ENCODE data around the gene OPCML.

OPCML gene

GRCh38 chr11:132605825-132606570 is 926.3 kb downstream of the OPCML start:
- DNase-seq (ENCODE audit: extremely low read depth in 1 of 2, low read depth in 1 of 2), result no peak

DNA sequence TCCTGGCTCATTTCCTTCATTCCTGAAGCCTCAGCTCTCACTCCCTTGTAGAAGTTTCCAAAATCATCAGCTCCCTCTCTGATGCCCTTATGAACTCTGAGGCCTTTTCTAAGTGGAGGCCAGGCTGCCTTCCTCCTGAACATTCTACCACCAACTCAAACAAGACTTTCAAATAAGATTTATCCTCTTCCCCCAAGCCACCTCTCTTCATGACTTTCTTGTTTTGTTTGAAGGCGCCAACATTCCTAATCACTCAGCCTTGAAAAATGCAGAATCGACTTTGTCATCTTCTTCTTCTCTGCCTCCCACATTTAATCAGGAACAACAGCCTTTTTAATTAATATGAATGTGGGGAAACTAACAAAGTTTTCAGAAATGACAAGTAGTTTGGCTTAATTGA is 927.9 kb downstream of the OPCML start:
- no peak for DNase-seq (ENCODE audit: extremely low read depth in 1 of 2, low read depth in 1 of 2)

DNA sequence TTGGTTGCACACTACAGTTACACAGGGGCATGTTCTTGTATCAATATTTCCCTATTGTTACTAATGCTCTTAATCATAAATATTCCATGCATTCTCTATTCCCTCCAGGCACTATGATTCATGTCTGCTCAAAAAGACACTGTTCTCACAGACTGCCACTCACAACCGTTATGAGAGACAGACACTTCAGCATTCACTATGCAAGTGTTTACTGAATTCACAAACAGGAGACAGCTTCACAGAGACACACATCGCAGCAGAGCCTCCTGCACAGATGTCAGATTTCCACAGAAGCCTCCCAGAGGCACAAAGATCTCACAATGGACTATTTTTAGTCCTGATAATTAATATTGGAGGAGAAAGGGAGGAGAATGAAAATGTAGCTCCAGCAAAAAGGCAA is 930.4 kb downstream of the OPCML start:
- DNase-seq (ENCODE audit: extremely low read depth in 1 of 2, low read depth in 1 of 2), result no peak

DNA sequence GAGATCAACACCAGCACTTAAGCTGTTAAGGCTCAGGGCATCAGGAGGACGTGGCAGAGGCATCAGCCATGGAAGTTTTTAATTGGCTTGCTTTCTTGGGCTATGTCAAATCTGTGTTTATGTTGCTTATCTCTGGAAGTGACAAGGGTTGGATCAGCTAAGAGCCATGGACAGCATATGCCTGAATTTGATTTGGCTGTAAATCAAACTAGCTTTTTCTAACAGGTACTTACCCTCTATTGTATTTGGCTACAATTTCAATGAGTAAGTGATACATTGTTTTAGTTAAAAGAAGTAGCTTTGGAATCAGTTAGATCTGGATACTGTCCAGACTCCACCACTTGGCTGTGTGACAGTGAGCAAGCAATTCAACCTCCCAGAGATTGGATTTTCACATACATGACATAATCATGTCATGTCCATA is 936.6 kb downstream of the OPCML start:
- DNase-seq (ENCODE audit: extremely low read depth in 1 of 2, low read depth in 1 of 2), result no peak

DNA sequence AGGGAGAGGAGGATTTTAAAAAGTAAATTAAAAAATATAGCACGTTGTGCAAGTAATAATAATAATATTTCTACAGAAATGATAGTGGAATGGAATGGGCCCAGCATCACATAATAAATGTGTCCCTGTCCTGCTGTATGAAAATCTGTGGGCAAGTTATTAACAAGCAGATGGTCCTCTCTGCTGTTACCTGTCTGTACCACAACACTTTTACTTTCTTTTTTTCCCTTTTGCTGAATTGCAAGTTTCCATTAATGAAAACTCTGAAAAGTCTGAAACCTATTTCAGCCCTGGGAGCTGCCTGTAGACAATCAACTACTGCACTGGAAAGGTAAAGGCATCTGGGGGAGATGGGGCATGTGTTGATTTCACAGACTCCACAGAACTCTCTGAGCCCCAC is 937.1 kb downstream of the OPCML start:
- DNase-seq (ENCODE audit: extremely low read depth in 1 of 2, low read depth in 1 of 2), result no peak

DNA sequence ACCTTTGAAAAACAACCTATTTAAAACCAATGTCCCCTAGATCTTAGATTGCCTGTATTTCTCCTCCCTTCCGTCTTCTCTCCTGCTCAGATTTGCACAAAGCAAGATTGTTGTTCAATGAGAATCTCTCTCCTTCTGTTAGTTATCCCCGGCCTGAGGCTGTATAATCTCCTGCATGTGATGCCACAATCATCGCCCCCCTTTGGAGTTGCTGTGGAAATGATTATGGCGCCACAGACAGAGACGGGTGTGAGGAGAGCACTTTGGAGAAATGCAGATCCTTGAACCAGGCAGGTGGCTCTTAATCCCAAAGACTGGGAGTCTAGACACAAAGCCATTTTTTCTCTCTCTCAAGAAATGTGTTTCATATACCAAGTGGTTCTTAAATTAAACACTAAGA is 941.3 kb downstream of the OPCML start:
- DNase-seq (ENCODE audit: extremely low read depth in 1 of 2, low read depth in 1 of 2), result no peak

- no peak for DNase-seq (ENCODE audit: extremely low read depth in 1 of 2, low read depth in 1 of 2)
These were observed 941.7 kb downstream of the OPCML start for GRCh38 chr11:132590554-132590953.

DNA sequence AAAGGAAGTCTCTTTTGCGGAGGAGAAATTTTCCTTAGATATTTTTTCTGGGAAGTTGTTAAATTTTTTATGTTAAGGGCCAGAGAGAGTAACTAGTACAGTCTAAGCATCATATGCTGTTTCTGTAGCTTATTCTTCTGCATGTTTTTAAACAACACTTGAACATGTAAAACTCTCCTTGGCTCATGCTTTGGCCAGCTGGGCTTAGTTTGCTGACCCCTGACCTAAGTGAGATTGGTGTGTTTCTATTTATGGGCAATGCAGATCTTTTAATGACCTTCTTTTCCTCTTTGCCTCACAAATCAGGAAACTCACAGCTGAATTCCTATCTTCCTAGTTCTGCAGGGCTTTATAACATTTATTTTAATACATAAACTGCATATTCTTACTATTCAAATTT is 942.5 kb downstream of the OPCML start:
- no peak for DNase-seq (ENCODE audit: extremely low read depth in 1 of 2, low read depth in 1 of 2)

DNA sequence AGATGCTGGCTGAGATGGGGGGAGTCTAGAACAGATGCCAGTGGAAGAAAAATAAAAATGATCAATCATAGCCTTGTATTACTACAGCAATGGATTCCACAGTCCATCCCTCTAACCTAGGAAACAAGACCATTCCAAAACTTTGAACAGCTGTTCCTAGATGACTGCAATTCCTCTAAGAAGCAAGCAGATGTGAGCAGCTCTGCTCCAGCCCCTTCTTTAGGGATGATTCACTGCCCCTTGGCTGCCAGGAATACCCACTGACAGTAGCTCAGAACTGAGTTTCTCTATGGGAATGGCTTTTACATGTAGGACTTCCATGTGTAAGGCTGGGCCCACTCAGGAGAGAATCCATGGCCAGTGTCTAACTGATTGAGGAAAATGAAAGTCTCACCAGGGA is 943.9 kb downstream of the OPCML start:
- DNase-seq (ENCODE audit: extremely low read depth in 1 of 2, low read depth in 1 of 2), result no peak

DNA sequence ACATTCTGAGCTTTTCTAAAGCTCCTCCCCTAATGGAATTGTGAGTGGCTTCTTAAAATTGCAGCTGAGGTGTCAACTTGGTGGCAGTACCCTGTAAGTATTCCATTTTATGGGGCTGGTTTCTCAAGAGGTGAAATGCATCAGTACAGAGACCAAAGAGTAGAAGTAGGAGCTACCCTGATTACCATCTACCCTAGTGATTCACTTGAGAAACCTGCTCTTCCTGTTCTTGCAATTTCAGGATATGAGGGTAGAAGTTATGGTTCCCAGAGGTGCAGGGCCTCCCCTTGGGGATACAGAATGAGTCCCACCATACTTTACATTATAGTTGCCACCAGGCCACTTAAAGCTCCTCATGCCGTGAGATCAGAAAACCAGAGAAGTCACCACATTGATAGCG is 944.6 kb downstream of the OPCML start:
- DNase-seq (ENCODE audit: extremely low read depth in 1 of 2, low read depth in 1 of 2), result no peak

DNA sequence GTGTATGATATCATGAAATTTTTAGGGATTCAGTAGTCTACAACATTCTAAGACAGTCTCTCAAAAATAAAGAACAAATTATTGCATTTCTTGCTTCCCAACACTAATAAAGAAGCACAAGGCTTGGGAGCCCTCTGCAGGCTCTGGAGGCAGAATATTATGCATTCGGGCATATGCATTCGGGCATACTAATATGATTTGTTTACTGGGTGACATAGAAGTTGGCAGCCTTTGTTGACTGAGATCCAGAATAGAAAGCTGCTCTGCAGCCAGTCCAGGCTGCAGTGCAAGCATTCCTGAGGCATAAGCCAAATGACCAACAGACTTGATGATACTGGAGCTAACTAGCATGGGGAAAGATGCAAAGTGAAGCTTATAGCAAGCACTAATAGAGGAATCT is 945.5 kb downstream of the OPCML start:
- DNase-seq (ENCODE audit: extremely low read depth in 1 of 2, low read depth in 1 of 2), result no peak

- DNase-seq (ENCODE audit: extremely low read depth in 1 of 2, low read depth in 1 of 2), result no peak
These were observed 952.5 kb downstream of the OPCML start for GRCh38 chr11:132579634-132580327.

DNA sequence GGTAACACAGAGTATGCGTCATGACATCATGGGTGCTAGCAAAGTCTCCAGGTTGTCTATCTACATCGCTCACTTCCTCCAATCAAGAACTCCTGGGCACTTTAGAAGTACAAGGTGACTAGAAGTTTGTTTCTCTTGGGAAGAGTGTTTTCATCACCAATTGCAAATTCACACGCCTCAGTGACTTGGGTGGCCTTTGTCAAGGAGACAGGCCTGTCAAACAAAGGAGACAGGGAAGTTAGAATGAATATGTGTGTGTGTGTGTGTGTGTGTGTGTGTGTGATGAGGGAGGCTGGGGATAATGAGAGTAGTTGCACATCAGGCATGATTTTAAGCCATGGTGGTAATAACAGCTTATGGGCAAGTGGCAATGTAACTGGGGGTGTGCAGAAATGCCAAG is 953.2 kb downstream of the OPCML start:
- DNase-seq (ENCODE audit: extremely low read depth in 1 of 2, low read depth in 1 of 2), result no peak

DNA sequence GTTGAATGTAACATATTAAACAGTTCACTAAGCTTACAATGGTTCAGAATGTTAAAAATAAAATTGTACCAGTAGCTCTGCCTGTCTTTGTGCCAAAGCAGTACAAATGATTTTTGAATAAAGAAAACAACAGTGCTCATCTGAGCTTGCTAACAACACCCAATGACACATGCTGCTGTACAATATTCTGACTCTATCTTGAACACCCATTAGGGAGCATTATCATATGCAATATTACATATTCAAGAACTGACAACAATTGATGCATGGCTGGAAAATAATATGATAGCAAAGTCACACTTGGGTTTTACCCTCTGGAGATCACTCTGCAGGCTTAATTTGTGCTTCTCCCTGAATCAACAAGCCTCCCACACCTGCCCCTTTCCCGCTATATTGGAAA is 953.7 kb downstream of the OPCML start:
- DNase-seq (ENCODE audit: extremely low read depth in 1 of 2, low read depth in 1 of 2), result no peak

- DNase-seq (ENCODE audit: extremely low read depth in 1 of 2, low read depth in 1 of 2), result no peak
These were observed 955.6 kb downstream of the OPCML start for GRCh38 chr11:132576706-132577105.

GRCh38 chr11:132564091-132564885 is 968.0 kb downstream of the OPCML start:
- DNase-seq (ENCODE audit: extremely low read depth in 1 of 2, low read depth in 1 of 2), result no peak

DNA sequence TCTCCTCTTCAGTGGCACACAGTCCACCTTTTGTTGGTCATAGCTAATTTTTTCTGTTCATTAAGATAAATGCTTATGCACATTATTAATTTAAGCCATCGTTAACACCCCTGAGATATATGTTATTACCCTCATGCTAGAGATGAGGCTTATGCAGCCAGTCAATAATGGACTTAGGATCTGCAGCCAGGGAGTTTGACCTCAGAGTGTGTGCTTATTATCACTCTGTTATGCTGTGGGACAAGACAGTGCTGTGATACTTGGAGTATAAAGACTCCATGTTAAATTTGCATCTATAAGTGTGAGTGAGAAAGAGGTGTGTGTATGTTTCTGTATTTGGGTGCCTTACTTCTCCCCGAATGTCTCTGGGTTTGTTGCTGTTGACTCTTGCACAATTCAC is 969.3 kb downstream of the OPCML start:
- DNase-seq (ENCODE audit: extremely low read depth in 1 of 2, low read depth in 1 of 2), result no peak

DNA sequence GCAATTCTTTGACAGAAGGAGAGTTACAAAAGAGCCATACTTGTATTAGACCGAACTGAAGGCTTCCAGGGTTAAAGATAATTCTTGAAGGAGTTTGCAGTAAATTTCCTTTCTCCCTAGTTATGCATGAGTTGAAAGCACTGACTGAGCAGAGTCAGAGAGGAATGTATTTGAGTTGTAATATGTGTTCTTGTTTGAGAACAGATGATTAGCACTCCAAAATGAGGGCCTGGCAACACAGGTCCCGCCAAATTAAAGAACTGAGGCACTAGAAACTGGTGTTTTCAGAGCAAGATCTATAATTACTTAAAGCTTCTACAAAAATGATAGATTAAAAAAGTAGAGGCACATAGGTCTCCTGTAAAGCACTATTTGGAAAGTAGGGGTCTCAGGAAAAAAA is 970.4 kb downstream of the OPCML start:
- DNase-seq (ENCODE audit: extremely low read depth in 1 of 2, low read depth in 1 of 2), result no peak

- DNase-seq (ENCODE audit: extremely low read depth in 1 of 2, low read depth in 1 of 2), result no peak
These were observed 972.8 kb downstream of the OPCML start for GRCh38 chr11:132559331-132560036.

DNA sequence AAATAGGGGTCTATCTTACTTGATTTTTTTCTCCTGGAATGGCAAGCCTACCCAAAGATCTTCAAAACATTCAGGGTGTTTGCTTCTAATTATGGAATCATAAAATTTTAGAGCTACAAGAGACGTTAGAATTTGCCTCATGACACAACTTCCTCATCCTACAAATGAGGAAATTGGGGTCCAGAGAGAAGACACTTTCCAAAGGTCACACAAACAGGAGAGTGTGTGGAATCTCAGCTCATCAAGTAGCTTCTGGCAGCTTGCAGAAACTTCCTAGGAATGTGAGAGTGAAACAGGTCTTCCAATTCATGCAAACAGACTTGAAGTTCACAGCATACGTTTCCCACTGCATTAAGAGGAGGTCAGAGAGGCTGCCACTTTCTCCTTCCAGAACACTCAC is 976.0 kb downstream of the OPCML start:
- no peak for DNase-seq (ENCODE audit: extremely low read depth in 1 of 2, low read depth in 1 of 2)

DNA sequence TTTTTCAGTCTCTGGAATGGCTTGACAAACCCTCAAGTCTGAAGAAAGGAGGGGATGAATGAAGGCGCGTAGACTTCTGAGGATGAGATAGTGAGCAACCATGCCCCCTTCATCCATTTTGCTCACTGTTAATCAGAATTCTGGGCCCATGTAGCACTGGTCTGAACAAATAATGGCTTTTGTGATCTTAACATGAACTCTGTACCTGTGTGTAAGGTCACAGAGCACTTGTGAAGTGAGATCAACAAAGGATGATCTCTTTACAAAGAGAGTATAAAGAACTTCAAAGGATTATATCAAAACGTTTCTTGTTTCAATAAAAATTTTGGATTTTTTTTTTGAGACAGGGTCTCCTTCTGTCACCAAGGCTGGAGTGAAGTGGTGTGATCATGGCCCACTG is 976.7 kb downstream of the OPCML start:
- no peak for DNase-seq (ENCODE audit: extremely low read depth in 1 of 2, low read depth in 1 of 2)
